Activated gamma-delta T cell (primary cell): Measurements from ENCODE around the gene WDR74.
"Not testable (repeated sequence)": the region's sequence is repeated elsewhere in the genome, so short reads cannot be mapped to it uniquely, and the experiment has no call there.

Experiments
- DNase-seq: peaks from one replicate; lab custom pipeline; 2025; lab: John Stamatoyannopoulos, UW

The WDR74 gene

DNA sequence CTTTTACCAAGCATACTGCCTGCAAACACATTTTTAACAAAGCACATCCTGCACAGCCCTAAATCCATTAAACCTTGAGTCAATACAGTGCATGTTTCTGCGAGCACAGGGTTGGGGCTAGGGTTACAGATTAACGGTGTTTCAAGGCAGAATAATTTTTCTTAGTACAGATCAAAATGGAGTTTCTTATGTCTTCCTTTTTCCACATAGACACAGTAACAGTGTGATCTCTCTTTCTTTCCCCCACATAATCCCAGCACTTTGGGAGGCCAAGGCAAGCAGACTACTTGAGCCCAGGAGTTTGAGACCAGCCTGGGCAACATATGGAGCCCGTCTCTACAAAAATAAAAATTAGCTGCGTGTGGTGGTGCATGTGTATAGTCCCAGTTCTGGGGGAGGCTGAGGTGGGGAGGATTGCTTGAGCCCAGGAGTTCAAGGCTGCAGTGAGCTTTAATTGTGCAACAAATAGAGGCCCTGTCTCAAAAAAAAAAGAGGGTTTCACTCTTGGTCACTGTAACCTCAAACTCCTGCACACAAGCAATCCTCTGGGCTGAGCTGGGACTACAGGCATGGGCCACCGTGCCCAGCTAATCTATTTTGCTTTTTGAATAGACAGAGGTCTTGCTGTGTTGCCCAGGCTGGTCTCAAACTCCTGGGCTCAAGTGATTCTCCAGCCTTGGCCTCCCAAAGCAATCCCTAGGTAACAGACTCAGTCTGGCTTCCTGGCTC lies 21.6 kb upstream of the WDR74 start:
- no peak for DNase-seq

DNA sequence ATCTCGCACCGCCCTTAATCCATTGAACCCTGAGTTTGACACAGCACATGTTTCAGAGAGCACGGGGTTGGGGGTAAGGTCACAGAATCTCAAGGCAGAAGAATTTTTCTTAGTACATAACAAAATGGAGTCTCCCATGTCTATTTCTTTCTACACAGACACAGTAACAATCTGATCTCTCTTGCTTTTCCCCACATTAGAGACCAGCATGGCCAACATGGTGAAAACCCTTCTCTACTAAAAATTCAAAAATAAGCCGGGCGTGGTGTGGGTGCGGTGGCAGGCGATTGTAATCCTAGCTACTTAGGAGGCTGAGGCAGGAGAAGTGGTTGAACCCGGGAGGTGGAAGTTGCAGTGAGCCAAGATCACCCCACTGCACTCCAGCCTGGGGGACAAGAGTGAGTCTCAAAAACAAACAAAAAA lies 19.9 kb upstream of the WDR74 start:
- not testable (repeated sequence) for DNase-seq

DNA sequence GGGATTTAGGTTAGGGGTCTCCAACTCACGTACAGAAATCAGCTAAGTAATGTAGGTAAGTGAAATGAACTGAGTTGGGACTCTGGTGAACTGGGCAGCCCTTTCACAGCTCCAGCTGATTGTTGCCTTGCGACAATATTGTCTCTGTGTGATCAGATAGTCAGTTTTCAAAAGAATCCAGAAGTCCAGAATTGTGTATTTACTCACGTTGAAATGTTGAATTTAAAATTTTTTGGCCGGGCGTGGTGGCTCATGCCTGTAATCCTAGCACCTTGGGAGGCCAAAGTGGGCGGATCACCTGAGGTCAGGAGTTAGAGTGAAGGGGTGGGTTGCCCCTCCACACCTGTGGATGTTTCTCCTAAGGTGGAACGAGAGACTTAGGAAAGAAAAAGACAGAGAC lies 18.8 kb upstream of the WDR74 start:
- no peak for DNase-seq

DNA sequence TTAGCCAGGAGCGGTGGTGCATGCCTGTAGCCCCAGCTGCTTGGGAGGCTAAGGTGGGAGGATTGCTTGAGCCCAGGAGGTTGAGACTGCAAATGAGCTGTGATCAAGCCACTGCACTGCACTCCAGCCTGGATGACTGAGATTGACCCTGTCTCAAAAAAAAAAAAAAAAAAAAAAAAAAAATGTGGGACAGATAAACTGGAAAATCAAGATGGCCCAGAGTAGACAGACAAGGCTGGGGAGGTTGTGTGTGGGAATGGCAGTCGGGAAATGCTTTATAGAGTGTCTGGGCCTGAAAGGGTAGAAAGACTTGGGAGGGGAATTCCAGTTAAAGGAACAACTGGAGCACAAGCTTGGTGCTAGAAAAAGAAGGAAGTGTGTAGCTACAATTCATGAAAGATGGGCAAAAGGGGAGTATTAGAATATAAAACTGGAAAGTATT lies 18.2 kb upstream of the WDR74 start:
- no peak for DNase-seq

DNA sequence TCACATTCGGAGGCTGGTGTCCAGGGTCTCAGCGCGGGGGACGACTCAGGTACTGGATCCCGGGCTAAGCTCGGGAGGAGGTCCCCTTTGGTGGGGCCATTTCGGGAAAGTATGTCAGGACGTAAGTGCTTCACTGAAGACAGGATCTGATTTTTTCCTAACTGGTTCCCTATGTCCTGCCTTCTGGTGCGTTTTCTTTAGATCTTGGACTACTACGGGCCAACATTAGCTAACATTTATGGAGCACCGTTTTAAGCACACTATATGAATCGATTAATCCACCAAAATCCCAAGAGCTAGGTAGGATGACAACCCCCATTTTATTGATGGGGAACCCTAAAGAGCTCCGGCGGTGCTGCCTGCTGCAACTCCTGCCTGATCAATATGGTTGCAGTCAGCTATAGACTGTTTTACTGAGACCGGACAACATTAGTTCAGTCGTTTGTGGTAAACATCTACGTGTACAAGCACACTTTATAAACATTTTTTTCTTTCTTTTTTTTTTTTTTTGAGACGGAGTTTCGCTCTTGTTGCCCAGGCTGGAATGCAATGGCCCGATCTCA lies 17.0 kb upstream of the WDR74 start:
- no peak for DNase-seq

DNA sequence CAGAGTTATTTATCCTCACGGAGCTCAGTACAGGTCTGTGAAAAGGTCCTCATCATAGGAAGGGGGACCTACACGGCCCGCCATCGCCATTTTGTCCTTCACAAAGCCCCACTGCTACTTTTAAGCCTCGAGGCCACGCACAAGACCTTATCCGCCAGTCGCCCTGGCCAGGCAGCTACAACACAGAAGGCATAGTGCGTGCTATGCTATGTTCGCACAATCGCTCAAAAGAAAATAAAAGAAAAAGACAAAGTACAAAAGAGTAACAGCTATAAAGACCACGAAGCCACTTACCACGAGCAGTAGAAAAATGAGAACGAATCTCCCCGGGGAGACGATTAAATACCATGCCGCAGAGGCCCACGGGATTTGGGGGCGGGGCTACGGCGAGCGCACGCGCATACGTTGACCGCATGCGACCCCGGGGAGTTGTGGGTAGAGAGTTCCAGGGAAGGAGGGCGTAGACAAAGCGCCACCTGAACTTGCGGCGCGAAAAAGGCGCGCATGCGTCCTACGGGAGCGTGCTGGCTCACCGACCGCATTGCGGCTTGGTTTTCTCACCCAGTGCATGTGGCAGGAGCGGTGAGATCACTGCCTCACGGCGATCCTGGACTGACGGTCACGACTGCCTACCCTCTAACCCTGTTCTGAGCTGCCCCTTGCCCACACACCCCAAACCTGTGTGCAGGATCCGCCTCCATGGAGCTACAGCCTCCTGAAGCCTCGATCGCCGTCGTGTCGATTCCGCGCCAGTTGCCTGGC lies 16.4 kb upstream of the WDR74 start:
- peak; percentile 93 for DNase-seq

DNA sequence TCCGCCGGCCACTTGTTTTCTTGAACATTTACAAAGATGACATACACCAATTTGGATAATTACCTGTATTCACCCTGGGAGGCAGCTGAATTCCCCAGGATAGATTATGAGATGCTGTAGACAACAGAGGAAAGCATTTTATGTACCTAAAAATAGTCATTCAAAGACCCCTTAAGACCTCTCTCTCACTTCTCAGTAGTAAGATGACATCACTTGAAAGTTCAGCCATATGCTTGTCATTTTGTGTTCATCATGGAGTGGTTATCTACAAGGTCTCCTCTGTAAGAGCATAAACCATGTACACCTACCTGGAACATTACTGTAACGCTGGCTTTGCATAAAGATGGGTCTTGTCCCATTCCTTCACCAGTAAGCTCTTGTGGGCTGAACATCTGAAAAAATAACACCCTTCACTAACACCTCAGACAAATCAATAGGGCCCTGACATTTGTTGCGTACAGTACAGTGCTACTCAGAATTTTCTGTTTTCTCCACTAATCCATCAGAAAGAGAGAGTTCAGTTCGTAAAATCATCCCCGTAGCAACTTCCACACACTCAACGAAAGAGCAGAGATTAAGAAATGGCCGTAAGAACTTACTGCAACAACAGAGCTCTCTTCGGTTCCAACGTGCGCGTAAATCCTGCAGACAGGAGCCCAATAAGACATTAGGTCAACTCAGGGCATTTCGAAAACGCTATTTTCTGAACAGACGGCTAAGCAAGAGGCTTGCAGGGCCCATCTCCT lies 15.6 kb upstream of the WDR74 start:
- DNase-seq = no peak

DNA sequence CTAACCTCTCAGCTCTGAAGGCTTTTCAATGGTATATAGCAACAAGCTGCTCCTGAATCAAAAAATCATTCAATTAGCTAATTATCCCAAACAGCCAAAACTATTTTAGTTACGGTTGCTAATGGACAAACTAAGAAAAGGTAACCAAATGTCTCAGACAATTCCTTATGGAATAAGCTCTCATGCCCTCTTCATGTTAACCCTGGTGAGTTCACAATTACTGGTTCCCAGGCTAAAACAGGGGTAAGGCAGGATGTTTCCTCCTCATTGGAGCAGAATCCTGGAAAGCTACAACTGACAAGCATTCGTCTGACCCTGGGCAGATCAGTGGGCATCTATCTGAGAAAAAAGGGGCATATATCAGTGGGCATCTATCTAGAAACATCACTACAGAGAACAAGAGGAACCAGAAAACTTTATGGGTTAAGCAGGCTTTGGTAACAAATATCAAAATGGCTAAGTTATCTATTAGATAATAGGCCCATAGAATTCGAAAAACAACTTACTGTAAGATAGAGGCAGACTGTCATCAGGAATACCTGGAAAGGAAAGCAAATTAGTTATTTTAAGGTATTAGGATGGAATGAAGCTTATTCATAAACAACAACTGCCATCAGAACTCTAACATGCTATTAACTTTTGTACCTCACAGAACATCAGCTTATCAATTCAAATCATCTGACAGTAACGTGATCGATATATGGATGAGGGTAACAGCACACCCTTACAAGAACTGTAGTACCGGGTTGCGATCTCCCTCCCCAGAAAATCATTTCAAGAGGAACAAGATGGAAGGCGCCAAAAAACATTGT lies 14.8 kb upstream of the WDR74 start:
- no peak for DNase-seq

DNA sequence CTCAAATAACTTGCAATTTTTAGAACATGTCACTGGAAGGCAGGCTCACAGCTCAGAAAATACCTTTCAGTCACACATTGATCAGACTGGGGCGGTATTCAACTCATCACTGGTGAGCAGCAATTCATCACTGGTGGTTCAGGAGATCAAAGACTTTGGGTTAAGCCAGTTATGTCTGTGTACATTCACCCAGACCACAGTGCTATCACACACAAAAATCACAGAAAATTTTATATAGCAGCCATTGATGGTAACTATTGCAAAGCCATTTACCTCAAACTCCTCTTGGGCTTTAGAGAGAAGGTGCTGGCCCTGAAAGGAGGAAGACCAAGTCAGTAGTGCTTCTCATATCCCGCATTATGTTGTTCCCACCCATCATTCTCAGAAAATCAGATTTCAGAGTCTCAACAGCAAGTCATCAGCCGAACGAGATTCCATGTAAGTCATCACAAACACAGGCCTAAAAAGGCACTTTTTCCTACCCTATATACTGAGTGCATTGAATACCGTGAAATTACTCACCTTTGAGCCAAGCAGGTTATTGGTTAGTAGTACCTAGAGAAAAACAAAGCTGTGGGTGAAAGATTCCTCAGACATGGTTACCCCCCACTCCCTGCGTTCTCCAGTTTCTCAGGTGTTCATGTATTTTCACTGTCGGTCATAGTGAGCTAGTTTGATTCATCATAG lies 14.0 kb upstream of the WDR74 start:
- DNase-seq = no peak

DNA sequence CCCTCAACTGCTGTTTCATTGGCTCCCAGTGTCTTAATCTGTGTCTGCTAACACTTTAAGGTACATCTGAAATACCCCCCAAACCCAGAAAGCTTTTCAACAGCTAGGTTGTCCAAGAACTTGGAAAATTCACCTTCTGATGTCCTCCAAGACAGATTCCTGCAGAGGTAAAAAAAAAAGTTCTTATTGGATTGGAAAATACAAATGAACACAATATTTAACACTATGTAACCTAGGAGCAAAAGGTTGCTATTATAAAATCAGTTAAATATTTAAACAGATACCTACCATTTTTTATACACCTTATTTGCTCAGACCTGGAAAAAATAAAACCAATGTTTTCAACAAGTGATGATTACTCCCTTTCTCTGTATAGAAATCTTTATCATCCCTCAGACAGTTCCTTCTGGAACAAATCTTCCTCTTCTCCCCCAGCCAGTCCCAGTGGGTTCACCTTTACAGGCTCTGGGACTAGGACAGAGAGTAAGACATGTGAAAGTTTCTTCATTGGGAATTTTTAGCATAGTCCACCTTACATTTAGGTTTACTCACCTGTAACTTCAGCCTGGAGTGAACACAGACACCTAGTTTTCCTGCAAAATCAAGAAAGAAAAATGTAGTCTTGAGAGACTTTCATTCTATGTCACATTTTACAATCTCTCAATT lies 13.3 kb upstream of the WDR74 start:
- DNase-seq = no peak

DNA sequence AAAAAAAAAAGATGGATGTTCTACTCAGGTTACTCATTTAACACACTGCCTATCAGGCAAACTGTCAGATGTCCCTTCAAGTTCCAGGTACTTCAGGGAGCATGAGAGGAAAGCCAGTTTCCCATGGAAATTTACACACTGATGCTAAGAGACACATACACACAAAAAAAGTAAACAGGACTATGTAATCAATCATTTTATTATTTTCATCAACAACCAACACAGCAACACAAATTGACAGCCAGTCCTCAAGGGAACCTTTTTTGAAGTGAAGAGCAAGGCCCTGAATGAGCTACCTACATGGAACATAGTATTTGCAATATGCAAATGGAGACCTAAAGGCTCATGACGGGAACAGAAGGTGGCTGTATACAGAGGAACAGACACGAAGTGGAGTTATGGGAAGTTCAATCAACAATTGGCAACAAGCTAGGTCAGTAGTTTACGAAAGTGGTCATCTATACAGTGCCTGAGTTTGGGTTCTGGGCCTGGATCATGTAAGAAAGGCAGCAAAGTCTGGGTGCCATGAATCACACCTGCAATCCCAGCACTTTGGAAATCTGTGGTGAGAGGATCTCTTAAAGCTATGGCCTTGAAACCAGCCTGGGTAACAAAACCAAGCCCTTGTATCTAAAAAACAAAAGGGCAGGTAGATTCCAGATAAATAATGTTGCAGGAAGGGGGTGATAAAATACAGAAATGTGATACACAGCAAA lies 12.6 kb upstream of the WDR74 start:
- no peak for DNase-seq

DNA sequence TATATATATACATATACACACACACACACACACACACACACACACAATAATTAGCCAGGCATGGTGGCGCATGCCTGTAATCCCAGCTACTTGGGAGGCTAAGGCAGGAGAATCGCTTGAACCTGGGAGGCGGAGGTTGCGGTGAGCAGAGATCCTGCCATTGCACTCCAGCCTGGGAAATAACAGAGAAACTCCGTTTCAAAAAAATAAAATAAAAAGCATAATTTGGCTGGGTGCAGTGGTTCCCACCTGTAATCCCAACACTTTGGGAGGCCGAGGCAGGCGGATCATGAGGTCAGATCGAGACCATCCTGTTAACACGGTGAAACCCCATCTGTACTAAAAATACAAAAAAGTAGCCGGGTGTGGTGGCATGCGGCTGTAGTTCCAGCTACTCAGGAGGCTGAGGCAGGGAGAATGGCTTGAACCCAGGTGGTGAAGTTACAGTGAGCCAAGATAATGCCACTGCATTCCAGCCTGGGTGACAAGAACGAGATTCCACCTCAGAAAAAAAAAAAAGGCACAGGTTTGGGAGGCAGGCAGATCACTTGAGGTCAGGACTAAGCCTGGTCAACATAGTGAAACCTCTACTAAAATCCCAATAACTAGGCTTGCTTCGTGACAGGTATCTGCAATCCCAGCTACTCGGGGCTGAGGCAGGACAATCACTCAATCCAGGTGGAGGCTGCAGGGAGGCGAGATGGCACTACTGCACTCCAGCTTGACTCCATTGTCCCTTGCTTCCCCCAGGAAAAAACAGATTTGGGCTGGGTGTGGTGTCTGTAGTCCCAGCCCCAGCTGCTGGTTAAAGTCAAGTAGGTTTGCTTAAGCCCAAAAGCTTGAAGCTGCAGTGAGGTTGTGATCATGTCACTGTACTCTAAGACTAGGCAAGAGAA lies 11.8 kb upstream of the WDR74 start:
- DNase-seq = no peak

DNA sequence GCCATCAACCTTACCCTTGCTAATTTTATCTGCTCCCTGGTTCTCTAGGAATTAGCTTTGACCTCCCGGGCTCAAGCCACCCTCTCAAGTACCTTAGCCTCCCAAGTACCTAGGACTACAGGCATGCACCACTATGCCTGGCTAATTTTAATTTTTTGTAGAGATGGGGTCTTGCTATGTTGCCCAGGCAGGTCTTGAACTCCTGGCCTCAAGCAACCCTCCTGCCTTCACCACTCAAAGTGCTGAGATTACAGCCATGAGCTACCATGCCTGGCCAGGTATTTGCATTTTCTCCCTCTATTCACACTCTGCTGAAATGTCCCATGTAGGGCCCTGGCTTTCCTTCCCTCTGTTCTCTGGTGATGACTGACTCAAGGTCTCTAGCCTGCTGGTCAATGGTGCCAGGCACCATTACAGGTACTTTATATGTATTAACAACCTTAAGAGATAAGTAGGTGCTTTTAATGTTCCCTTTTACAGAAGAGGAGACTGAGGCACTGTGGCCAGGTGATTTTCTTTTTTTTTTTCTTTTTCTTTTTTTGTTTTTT lies 8.5 kb upstream of the WDR74 start:
- no peak for DNase-seq

DNA sequence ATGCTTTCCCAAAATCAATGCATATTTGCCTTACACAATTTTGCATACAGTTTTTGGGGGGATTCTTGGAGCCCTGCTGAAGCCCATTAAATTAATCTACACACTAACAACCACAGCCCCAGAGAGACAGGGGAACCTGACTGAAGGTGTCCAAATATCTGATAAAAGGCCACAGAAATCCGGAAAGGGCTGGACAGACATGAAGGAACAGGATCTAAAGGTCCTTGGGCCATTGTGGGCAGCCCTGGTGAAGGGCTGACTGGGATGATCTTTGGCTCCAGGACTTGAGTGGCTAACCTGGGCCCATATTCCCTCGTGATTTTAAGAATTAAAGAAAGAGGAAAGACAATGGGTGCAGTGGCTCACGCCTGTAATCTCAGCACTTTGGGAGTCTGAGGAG lies 6.8 kb upstream of the WDR74 start:
- no peak for DNase-seq

DNA sequence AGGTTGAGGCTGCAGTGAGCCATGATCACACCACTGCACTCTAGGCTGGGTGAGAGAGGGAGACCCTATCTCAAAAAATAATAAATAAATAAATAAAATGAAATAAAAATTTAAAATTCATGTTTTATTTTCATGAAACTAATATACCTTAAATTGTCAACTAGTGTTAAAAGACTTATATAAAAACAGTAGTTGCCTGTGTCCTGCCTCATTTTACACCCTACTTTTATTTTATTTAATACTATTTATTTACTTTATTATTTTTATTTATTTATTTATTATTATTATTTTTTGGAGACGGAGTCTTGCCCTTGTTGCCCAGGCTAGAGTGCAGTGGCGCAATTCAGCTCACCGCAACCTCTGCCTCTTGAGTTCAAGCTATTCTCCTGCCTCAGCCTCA lies 4.8 kb upstream of the WDR74 start:
- DNase-seq = no peak

DNA sequence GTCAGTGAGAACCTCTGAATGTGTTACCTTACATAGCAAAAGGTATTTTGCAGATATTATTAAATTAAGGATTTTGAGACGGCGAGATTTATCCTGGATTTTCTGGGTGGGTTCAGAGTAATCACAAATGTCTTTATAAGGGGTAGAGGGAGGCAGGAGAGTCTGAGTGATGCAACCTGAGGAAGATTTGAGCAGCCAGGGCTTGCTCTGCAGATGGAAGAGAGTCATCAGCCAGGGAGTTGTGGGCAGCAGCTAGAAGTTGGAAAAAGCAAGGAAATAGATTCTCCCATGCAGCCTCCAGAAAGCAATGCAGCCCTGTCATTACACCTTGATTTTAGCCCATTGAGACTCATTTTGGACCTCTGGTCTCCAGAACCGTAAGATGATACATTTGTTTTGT lies 4.1 kb upstream of the WDR74 start:
- no peak for DNase-seq

DNA sequence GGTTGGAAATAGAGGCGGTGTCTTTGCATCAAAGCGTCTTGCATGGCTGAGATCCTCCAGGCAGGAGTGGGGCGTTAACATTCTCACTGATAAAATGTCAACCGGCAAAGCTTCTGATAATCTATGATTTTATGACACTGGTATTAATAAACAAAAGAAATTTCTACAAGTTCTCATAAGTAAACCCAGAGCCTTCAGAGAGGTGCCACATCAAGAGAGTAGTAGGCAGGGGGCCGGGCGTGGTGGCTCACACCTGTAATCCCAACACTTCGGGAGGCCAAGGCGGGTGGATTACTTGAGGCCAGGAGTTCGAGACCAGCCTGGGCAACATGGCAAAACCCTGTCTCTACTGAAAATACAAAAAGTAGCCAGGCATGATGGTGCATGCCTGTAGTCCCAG lies 3.5 kb upstream of the WDR74 start:
- DNase-seq = not testable (repeated sequence)

DNA sequence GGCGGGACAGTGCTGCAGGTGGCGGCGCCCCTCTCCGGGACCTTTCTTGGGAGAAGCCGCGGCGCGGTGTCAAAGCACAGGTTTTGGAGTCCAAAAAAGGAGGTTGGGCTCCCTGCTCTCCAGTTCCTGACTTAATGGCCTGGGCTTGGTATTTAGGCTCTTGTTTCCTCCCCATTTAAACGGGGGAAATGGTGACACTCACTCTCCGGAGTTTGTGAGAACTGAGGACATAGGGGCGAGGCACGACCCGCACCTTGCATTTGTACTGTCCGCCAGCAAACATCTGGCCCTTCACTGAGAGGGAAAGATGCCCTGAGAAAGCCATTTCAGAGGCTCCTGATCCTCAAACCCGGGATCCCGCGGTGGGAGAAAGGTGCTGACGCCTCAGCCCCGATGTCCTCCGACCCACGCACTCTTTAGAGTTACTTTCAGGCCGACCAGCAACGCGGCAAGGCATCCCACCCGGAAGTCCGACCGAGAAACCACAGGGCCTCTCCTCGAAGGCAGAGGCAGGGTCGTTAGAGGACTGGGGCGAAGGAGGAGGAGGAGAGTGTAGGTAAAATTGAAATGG lies 2.9 kb upstream of the WDR74 start:
- no peak for DNase-seq
